Jurkat, Clone E6-1 (cell line): Measurements from ENCODE around the gene PCOLCE2.

Experiments used
- DNase-seq: peaks from one replicate; pipeline ENCODE4 v3.0.0-alpha.2; 2011; ENCODE audit warnings: low read depth, low spot score
- H3K4me3 ChIP-seq: 2 replicates; pipeline ENCODE4 v1.5.1; 2011; ENCODE audit warnings: mild to moderate bottlenecking, low read length, control low read depth, moderate library complexity

The PCOLCE2 gene

GRCh38 chr3:142837526-142837925 lies 51.4 kb downstream of the PCOLCE2 start:
- DNase-seq: no peak
- no peak overlapping the region for H3K4me3 ChIP-seq

- DNase-seq: peak; percentile 66
- H3K4me3 ChIP-seq: no peak overlapping the region
Measured at GRCh38 chr3:142828703-142829305, 60.1 kb downstream of the PCOLCE2 start.

GRCh38 chr3:142819179-142819578 lies 69.7 kb downstream of the PCOLCE2 start:
- H3K4me3 ChIP-seq: no peak overlapping the region
- no peak for DNase-seq

GRCh38 chr3:142818651-142819050 lies 70.2 kb downstream of the PCOLCE2 start:
- DNase-seq: no peak
- no peak overlapping the region for H3K4me3 ChIP-seq

GRCh38 chr3:142817897-142818296 lies 71.0 kb downstream of the PCOLCE2 start:
- H3K4me3 ChIP-seq: no peak overlapping the region
- no peak for DNase-seq

- no peak overlapping the region for H3K4me3 ChIP-seq
Measured at GRCh38 chr3:142817356-142817755, 71.5 kb downstream of the PCOLCE2 start.

GRCh38 chr3:142815803-142816202 lies 73.1 kb downstream of the PCOLCE2 start:
- no peak for DNase-seq
- H3K4me3 ChIP-seq: no peak overlapping the region

More at GRCh38 chr3:142817356-142817755, 71.5 kb downstream of the PCOLCE2 start:
- no peak for DNase-seq

GRCh38 chr3:142809259-142809658 lies 79.6 kb downstream of the PCOLCE2 start:
- no peak for DNase-seq
- no peak overlapping the region for H3K4me3 ChIP-seq

GRCh38 chr3:142808103-142808917 lies 80.6 kb downstream of the PCOLCE2 start:
- no peak for DNase-seq
- no peak overlapping the region for H3K4me3 ChIP-seq

GRCh38 chr3:142802891-142803290 lies 86.0 kb downstream of the PCOLCE2 start:
- no peak overlapping the region for H3K4me3 ChIP-seq
- DNase-seq: no peak

GRCh38 chr3:142801746-142802145 lies 87.1 kb downstream of the PCOLCE2 start:
- H3K4me3 ChIP-seq: no peak overlapping the region
- DNase-seq: no peak

- H3K4me3 ChIP-seq: no peak overlapping the region
- DNase-seq: no peak
Measured at GRCh38 chr3:142796823-142797222, 92.1 kb downstream of the PCOLCE2 start.

- DNase-seq: no peak
- no peak overlapping the region for H3K4me3 ChIP-seq
Measured at GRCh38 chr3:142795332-142795731, 93.6 kb downstream of the PCOLCE2 start.

GRCh38 chr3:142794508-142794907 lies 94.4 kb downstream of the PCOLCE2 start:
- H3K4me3 ChIP-seq: no peak overlapping the region
- no peak for DNase-seq

- no peak overlapping the region for H3K4me3 ChIP-seq
- no peak for DNase-seq
Measured at GRCh38 chr3:142787719-142788118, 101.2 kb downstream of the PCOLCE2 start.

GRCh38 chr3:142785996-142786395 lies 102.9 kb downstream of the PCOLCE2 start:
- no peak for DNase-seq
- H3K4me3 ChIP-seq: no peak overlapping the region

- DNase-seq: no peak
- H3K4me3 ChIP-seq: no peak overlapping the region
Measured at GRCh38 chr3:142784228-142784627, 104.7 kb downstream of the PCOLCE2 start.

- H3K4me3 ChIP-seq: no peak overlapping the region
- DNase-seq: no peak
Measured at GRCh38 chr3:142782616-142783015, 106.3 kb downstream of the PCOLCE2 start.

GRCh38 chr3:142779591-142779990 lies 109.3 kb downstream of the PCOLCE2 start:
- no peak overlapping the region for H3K4me3 ChIP-seq
- no peak for DNase-seq

GRCh38 chr3:142778541-142778940 lies 110.3 kb downstream of the PCOLCE2 start:
- no peak overlapping the region for H3K4me3 ChIP-seq
- DNase-seq: no peak

GRCh38 chr3:142777927-142778326 lies 111.0 kb downstream of the PCOLCE2 start:
- no peak overlapping the region for H3K4me3 ChIP-seq
- DNase-seq: no peak
